Activated CD4-positive, alpha-beta T cell treated with anti-CD3 and anti-CD28 coated beads for 4 hours (primary cell): Measurements from ENCODE around the gene CD247.
A peak's percentile ranks its signal among the peaks of the same experiment; 100 is the strongest.

ENCODE experiments used
- DNase-seq, 2 donors: peaks; one replicate each; pipeline ENCODE4 v3.0.0-alpha.2; 2020

The CD247 gene

DNA sequence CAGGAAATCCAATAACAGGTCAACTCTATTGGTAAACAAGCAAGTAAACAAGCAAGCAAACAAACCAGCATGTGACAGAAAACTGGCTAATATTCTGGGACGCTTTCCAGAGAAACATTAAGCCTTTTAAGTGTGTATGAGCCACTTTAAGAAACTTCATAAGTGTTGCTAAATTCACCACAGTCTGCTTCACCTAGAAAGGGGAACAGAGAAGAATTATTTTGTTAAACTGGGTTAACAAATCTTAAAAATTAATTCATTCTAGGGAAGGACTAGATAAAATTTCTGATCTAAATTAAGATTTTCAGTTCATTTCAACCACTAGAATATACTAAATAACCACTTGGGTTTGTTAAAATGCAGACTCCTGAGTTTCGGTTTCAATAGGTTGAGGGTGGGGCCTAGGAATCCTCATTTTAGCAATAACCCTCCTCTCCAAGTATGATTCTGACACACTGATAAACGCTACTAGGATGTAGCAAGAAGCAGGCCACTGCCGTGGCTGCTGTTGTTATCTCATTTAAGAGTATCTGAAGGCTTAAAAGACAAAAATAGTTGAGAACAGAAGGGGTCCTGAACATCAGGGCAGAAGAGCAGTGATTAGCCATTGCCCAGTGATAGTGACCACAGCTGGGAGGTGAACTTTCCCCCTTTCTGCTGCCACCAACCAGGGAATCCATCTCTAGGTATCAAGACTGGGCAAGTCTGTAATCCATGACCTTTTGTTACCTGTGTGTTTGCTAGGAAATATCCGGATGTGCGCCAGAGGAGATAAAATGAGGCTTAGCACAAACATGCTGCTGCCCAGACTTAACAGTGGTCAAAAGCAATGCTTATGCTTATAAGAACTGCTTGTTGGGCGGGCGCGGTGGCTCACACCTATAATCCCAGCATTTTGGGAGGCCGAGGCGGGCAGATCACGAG, 24.0 kb upstream of the CD247 start:
- no peak for DNase-seq

DNA sequence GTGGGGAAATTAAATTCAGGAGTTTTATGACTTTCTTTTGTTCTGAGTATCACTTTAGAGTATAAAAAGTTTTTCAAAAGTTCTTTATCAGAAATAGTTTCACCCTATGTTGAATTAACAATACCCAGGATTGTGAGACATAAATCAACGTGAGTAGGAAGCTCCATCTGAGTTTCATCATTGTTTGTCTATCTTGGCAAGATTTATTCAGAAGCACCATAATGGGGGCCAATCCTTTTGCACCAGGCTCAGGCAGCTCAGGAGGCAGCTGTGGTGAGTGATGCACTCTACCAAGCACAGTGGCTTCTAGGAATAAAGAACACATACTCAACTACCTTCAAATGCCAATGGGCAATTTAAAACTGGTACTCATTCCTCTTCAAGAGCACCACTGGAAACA, 23.3 kb upstream of the CD247 start:
- no peak for DNase-seq

DNA sequence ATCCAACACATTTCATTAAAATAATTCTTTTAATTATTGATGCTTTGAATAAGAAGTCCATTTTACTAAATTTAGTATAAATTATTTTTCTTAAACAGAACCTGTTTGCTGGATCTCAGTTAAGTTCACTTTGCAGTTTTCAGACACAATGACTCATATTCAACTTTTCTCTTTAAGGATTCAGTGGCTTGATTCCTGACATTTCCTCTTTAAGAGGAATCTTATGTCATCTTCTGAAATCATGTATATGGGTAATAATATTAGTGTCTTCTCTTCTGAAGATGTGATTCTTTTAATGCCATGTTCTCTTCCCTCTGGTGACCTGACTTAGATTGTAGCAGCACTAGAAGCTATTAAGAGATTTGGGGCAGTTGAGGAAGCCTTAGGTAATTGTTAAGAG, 22.7 kb upstream of the CD247 start:
- no peak for DNase-seq

GRCh38 chr1:167538657-167539056, 20.3 kb upstream of the CD247 start:
- DNase-seq, result no peak

DNA sequence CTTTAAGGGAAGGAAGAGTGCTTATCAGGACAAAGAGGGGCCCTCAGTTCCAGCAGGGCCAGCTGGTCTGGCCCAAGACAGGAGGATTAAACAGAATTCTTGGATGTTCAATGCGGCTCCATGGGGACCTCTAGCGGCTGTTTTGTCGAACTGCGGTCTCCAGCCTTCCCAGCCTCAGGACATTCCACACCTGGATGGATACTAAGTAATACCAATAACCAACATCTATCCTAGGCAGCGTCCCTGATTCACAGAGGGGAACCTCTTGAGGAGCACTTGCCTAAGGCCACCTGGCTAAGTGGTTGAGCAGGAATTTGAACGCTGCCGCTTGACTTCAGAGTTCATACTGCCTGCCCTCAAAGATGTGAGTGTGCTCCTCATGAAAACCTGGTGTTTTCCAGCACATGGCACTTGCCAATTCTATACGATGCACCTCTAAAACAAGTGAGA, 15.5 kb upstream of the CD247 start:
- peak; percentile 53 to 71 for DNase-seq

DNA sequence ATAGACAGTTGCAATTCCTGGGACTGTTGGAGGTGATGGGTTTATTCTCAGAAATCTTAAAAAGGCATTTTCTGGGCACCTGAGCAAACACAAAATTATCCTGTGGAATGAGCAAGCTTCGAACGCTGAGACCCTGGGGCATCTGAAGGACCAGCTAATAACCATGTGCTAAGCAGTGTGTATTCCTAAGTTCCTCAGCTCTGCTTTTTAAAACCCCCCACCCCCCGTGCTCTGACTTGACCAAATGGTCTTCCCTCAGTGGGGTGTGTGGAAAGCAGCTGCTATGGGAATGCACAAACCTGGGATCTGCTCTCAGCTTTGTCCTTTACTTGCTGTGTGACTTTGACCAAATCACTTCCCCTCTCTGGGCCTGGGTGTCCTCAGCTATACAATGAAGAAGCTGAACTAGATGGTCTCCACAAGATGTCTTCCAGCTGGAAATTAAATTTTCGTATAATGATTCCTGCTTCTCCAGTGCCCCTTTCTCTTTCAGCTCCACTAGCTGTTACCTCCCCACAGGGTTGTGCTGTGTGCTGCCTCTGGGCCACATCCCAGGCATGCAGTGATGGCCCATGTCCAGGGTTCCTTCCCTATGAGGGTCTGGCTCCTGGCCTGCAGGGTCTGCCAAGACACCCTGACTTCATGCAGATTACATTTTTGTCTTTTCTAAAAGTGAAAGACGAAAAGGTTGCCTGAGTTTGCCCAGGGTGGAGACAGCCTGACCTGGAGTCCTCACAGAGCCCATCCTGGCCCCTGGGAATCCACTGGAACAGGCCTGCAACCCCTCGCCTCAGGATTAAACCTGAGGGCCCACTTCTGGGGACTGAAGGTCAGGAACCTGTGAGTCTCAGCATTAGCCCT, 14.9 kb upstream of the CD247 start:
- no peak for DNase-seq

DNA sequence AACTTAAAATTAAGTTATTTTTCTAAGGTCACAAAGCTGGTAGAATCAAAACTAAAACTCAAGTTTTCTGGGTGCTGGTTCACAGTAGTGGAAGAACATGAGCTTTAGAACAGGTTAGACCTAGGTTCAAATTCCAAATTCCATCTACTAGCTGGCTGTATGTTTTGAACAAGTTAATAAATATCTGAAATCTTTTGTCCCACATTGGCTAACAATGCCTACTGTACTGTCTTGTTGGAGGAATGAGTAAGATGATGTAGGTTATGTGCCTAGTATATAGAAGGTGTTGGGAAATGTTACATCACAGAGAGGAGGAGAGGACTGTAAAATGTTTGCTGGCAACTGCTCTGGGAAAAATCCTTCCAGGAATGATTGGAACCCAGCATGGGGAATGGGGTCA, 14.0 kb upstream of the CD247 start:
- no peak for DNase-seq

- no peak for DNase-seq
These were observed 11.6 kb upstream of the CD247 start for GRCh38 chr1:167529829-167530474.

DNA sequence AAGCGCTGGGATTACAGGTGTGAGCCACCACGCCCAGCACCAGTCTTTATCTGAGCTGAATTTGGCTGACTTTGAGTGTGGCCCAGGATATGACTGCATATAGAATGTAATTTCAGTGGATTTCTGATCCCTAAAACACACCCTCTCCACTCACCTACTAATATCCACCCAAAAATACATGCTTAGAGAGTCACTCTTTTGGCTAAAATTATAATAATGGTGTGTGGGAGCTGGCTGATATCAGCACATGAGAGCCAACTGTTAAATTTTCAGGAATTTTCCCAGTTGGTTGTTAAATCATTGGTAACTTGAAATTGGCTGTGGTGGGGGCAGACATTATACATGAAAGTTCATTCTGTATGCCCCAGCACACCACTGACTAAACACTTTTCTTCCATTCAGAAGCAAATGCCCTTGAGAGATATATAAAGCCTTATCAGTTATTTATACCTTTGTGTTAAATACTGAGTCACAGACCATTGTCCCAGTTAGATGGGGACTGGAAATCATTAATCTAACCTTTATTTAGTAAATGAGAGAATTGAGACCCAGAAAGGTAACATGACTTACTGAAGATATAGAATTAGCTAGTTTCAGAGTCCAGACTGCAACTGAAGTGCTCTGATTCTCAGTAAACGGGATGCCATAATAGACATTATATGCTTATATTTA, 9.9 kb upstream of the CD247 start:
- DNase-seq, result no peak

DNA sequence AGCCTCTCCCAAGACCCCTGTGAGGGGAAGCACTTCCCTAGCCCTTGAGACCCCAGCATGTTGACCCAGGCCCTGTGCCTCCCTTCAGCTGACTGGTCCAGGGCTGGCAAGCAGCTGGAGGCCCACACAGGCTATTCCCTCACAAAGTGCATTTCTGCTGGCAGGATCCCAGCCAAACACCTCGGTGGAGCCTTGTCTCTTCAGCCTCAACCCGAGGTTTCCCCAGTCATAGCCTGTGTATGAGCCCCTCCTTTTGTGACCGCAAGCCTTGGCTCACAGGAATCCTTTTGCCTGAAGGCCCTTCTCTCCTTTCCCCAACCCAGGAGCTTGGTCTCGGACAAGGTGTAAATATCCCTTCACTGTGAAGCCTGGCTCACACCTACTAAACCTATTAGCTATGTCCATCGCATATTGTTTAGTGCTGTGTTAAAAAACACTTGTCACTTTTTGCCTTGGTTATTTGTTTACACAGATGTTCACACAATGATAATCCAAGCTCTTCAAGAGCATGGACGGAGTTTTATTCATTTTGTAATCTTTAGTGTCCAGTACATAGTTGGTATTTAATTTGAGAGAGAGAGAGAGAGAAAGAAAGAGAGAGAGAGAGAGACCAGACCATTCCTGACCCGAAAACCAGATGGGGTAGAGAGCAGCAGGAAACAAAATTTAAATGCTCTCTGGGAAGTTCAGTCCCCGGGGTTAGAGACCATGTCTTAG, 8.5 kb upstream of the CD247 start:
- no peak for DNase-seq

GRCh38 chr1:167524651-167525050, 6.3 kb upstream of the CD247 start:
- DNase-seq, result no peak

GRCh38 chr1:167522246-167522645, 3.9 kb upstream of the CD247 start:
- no peak for DNase-seq

DNA sequence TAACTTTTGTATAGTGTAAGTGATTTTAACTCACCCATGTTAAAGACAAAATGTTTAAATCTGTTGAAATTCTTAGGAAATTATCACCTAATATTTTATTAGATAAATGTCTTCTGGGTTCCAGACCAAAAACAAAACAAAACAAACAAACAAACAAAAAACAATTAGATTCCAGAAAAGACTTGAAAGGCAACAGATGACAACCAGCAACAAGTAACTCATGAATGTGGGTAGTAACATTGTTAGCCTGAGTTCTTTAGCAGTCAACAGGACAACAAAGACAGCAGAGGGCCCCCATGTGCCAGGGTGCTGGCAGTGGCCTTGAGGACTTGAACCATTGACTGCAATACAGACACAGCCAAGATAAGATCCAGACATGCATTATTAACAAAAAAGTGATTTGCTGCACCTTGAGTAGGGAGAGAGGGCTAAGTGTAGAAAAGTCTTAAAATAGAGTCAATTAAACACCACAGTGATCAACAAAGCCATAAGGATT, 2.4 kb upstream of the CD247 start:
- no peak for DNase-seq

DNA sequence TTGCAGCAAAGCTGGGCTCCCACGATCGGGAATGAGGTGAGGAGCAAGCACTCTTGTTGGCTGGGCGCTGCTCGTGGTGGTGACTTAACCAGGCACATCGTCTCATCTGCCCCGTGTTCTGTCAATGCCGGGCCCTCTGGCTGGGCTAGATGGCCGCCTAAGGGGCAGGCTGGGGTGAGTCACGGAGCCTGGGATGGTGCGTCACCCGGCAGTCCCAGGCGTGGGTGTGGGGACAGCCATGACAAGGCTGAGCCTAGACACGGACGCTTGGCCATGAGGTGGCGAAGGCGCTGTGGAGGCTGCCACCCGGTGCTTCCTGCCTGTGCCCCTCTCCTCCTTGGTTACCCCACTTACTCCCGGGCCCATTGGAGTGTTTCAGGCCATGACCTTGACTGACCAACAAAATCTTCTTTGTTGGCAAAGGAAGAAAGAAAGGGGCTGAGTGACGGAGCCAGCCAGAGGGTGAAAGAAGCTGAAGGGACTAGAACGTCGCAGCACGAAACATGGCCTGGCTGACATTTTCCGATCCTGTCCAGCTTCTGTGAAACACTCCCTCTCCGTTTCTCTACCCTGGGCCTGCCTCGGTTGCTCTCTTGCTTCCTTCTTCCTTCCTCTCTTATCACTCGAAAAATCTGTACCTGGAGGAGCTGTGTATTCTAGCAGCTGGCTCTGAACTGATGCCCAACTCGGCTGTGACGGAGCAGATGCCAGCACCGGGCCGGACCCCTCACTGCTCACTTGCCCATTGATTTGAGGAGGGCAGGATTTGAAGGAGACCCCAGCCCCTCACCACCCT, 596 bp downstream of the CD247 start:
- peak; percentile 90 to 93 for DNase-seq

DNA sequence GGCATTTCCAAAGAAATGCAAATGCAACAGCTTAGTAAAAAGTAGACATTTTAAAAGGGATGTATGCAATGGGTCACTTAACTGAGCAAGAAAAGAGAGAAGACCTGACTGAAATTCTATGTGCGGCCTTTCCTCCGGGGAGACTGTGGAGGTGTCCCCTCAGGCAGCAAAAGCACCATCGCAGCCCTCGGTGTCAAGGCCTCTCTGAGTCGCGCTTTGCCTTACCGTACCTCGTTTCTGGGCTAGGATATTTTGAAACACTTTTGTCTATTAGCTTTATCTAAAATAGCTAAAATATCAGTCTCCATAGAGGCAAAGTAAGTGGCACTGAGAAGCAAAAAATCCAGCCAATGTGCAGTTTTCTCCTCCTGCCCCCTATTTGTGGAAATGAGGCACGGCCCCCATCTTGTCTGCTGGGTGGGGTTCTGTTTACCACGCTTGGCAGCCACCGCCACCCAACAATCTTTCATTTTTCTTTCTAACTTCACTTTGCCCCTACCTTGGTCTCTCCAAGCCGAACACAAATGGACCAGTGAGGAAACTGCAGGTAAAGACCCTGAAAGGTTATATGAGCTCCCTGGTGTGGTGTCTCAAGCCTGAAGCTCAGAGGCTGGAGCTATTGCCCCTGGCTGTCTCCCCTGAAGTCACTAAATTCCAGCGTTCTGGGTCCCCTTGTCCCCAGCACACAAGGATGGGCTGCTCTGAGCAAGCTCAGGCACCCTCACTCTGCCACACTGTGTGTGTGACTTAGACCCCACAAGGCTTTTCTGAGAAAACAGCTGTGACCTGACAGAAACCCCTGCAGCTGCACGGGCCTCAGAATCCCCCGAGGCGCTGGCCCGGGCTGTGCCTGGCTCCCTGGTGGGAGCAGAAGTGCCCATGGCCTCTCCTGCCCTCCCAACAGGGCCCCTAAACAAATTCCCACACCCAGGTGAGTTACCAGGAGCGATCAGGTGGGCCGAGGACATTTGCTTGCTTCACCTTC, 1.6 kb downstream of the CD247 start:
- DNase-seq, result peak in 1 of 2 donors; percentile 30

DNA sequence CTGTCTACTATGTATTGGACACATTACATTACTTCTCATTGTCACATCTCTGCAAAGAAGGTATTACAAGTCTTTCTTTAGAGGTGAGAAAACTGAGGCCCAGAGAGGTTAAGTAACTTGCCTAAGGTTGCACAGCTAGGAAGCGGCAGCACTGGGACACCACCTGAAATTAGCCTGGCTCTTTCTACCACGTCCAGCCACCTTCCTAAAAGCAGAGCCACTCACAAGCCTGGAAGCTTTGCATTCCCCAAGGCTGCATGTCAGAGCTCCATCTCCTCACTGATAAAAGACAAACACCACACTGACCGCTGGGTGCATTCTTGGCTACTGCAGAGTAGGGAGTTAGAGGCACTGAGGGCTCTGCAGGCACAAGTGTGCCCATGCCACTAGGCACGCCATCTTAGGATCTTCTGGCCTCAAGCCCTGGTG, 2.4 kb downstream of the CD247 start:
- DNase-seq, result no peak

- DNase-seq, result no peak
These were observed 2.9 kb downstream of the CD247 start for GRCh38 chr1:167515461-167515860.

DNA sequence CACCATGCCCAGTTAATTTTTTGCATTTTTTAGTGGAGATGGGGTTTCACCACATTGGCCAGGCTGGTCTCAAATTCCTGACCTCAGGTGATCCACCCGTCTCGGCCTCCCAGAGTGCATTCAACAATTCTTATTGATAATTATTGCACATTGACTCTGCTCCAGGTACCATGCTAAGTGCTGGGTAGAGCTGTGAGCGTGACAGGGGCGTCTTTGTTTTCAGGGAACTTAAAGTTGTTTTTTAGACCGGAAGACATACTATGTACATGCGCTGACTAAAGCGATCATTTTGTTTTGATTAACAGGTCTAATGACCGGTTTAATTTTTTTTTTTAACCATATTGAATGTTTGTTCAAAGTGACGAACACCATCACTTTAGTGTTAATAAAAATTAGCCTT, 4.0 kb downstream of the CD247 start:
- DNase-seq, result no peak

DNA sequence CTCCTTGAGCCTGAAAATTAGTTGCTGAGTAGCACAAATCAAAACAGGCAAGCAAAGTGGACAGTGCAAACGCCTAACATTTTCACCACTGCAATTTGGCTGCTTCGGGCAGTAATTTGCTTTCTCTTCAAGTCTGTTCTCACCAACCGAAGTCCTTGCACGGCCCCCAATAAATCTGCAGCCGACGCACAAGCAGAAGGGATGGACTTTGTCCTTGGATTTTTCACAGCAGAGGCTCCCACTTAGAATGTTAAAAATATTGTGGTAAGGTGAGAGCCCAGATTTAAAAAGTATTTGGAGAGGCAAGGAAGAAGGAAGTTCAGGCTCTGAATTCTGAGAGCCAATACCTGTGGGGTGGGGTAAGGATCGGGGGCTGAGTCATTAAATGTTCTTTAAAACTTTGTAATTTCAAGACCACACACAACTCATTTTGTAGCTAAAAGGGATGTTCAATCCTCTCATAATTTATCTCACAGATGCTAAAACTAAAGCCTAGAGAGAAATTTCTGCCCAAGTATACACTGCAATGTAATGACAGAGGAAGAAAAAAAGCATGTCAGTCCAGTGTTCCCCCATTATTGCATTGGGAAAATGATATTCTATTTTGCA, 6.2 kb downstream of the CD247 start:
- DNase-seq, result no peak
